ENCODE data around the gene SCO2. TPM values are rescaled to one million over a fixed set of nuclear protein-coding genes. Genes with fewer than 3 reads are reported as not detected.
A peak's percentile ranks its signal among the peaks of the same experiment; 100 is the strongest.

The SCO2 gene
- polyA plus RNA-seq, 1 experiment = 2.5 TPM

DNA sequence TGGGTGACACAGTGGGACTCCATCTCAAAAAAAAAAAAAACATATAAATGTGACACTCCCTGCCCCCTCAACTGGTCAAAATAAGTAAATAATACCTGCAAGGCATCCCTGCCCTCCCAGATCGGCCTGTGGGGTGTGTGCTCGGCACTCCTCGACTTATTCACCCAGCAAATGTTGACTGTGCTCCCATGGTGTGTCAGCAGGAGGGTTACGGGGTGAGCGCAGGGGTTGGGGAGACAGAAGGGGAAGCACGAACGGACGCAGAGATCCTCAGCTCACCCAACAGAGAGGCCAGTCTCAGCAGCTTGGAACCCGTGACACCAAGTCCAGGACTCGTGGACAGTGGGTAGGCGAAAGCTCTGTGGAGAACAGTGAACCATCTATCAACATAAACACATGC is 45.7 kb downstream of the SCO2 start:
- no peak for DNase-seq (ENCODE audit: low read depth)
- ChIA-PET CTCF (interaction anchor here (0.8 to 1.1 kb wide), 2 partner anchors 18 to 23 kb away, joined by 3 read pairs; no protein-coding TSS in a partner anchor), POLR2A (no interaction called here)
- no peak overlapping the region for H3K4me3 ChIP-seq (ENCODE audit: low read depth, low read length)
- peaks cover 8% of the 10 kb centered on the region; the same call in 1 of the 2 replicates for H3K36me3 ChIP-seq (ENCODE audit: control insufficient read depth, insufficient read depth, low read length)
- TF ChIP-seq, protein P1, sequence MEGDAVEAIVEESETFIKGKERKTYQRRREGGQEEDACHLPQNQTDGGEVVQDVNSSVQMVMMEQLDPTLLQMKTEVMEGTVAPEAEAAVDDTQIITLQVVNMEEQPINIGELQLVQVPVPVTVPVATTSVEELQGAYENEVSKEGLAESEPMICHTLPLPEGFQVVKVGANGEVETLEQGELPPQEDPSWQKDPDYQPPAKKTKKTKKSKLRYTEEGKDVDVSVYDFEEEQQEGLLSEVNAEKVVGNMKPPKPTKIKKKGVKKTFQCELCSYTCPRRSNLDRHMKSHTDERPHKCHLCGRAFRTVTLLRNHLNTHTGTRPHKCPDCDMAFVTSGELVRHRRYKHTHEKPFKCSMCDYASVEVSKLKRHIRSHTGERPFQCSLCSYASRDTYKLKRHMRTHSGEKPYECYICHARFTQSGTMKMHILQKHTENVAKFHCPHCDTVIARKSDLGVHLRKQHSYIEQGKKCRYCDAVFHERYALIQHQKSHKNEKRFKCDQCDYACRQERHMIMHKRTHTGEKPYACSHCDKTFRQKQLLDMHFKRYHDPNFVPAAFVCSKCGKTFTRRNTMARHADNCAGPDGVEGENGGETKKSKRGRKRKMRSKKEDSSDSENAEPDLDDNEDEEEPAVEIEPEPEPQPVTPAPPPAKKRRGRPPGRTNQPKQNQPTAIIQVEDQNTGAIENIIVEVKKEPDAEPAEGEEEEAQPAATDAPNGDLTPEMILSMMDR (IDR thresholded peaks at IDR 0.05; ENCODE audit: insufficient read depth, low read depth, low read length) = no peak
- H3K27me3 ChIP-seq (ENCODE audit: control insufficient read depth, insufficient read depth, low read length) = peaks cover 8% of the 10 kb centered on the region; the same call in 1 of the 2 replicates

- TF ChIP-seq, protein P1 (IDR thresholded peaks at IDR 0.05; ENCODE audit: insufficient read depth, low read depth, low read length) = no peak
- peaks cover 5% of the 10 kb centered on the region for H3K36me3 ChIP-seq (ENCODE audit: control insufficient read depth, insufficient read depth, low read length)
- H3K4me3 ChIP-seq (ENCODE audit: low read depth, low read length) = no peak overlapping the region
- peaks cover 8% of the 10 kb centered on the region; the same call in 1 of the 2 replicates for H3K27me3 ChIP-seq (ENCODE audit: control insufficient read depth, insufficient read depth, low read length)
- no peak for DNase-seq (ENCODE audit: low read depth)
- POLR2A ChIA-PET = no interaction called here
- CTCF ChIA-PET = interaction anchor here (0.9 to 1.7 kb wide), 2 partner anchors 20 to 34 kb away, joined by 3 to 5 read pairs; no protein-coding TSS in a partner anchor
Observed at GRCh38 chr22:50477923-50478322, 47.5 kb downstream of the SCO2 start.

GRCh38 chr22:50476868-50477267 is 48.5 kb downstream of the SCO2 start:
- Histone ChIP-seq H3K36me3 (ENCODE audit: control insufficient read depth, insufficient read depth, low read length) (peaks cover 3% of the 10 kb centered on the region), H3K27me3 (ENCODE audit: control insufficient read depth, insufficient read depth, low read length) (peaks cover 8% of the 10 kb centered on the region; the same call in 1 of the 2 replicates), H3K4me3 (ENCODE audit: low read depth, low read length) (no peak overlapping the region)
- TF ChIP-seq, protein P1 (IDR thresholded peaks at IDR 0.05; ENCODE audit: insufficient read depth, low read depth, low read length) = no peak
- POLR2A ChIA-PET = no interaction called here
- CTCF ChIA-PET = interaction anchor here (1.7 kb wide), 1 partner anchor 21 kb away, joined by 5 read pairs; no protein-coding TSS in a partner anchor
- DNase-seq (ENCODE audit: low read depth) = no peak

DNA sequence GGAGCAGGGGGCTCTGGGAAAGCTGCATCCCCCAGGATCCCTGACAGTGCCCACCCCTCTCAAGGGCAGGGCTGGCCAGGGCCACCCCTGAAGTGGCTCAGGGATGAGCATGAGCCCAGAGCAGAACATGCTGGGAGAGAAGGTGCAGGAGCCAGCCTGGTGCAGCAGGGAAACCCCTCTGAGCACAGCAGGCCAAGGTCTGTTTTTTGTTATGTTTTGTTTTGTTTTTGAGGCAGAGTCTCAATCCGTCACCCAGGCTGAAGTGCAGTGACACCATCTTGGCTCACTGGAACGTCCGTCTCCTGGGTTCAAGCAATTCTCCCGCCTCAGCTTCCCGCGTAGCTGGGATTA is 49.8 kb downstream of the SCO2 start:
- DNase-seq (ENCODE audit: low read depth) = no peak
- no peak overlapping the region for H3K4me3 ChIP-seq (ENCODE audit: low read depth, low read length)
- POLR2A ChIA-PET = no interaction called here
- peaks cover 5% of the 10 kb centered on the region for H3K36me3 ChIP-seq (ENCODE audit: control insufficient read depth, insufficient read depth, low read length)
- TF ChIP-seq, protein P1 (IDR thresholded peaks at IDR 0.05; ENCODE audit: insufficient read depth, low read depth, low read length) = no peak
- CTCF ChIA-PET = no interaction called here
- H3K27me3 ChIP-seq (ENCODE audit: control insufficient read depth, insufficient read depth, low read length) = peaks cover 8% of the 10 kb centered on the region; the same call in 1 of the 2 replicates

DNA sequence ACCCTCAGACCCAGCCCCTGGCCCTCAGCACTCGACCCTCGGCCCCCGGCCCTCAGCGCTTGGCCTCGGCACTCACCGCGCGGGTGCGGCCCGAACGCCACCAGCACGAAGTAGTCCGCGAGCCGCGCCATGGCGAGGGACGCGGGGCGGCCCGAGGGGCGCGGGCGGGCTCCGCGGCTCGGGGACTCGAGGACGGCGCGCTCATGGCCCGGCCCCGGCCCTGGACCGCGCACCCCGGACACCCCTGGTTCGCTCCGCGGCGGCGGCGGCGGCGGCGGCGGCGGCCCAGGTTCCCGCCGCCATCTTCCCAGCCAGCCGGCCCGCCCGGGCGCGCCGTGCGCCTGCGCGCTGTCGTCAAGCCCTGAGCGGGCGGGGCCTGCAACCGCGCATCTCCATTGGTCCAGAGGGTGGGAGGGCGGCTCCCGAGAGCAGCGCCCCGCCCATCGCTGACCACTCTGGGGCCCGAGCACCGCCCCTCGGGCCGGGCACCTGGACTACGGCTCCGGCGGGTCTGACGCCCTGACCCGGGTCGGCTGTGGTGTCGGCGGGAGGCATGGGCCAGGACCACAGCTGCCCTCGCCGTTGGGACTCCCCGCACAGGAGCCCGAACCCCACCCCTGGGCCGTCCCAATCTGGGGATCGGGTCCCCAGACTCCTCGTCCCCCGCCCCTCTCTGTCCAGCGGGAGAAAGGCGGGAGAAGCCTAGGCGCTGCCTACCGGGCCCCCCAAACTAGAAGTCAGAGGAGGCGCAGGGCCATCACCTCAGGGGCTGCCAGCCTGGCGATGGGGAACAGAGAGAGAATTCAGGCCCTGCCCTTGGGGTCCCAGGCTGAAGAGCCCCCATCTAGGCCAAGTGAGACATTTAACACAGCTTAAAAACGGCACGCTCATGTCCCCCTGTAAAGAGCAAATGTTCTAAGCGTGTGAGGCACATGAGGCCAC is 50.4 kb downstream of the SCO2 start, which contains the start of gene SBF1:
Gene SBF1 (minus strand): TSS at position 326 of the 942 bp plus-strand sequence. CDS start 195 bp downstream, at position 131.
- TF ChIP-seq, protein P1 (IDR thresholded peaks at IDR 0.05; ENCODE audit: insufficient read depth, low read depth, low read length) = no peak
- ChIA-PET CTCF (no interaction called here), POLR2A (no interaction called here)
- H3K4me3 ChIP-seq (ENCODE audit: low read depth, low read length) = peak within 1 kb of the TSS; percentile 64
- peaks cover 3% of the 10 kb centered on the region; the same call in 1 of the 2 replicates for H3K27me3 ChIP-seq (ENCODE audit: control insufficient read depth, insufficient read depth, low read length)
- DNase-seq (ENCODE audit: low read depth) = peak; percentile 31
- H3K36me3 ChIP-seq (ENCODE audit: control insufficient read depth, insufficient read depth, low read length) = peaks cover 5% of the 10 kb centered on the region
